ENCODE results near the gene MPL.

Gene MPL

GRCh38 chr1:43358121-43358745 lies 20.6 kb downstream of the MPL start:
- DNase-seq (ENCODE audit: low read depth in 1 of 2, low spot score in 1 of 2) = peak in 1 of 2 experiments; percentile 68
- peak overlapping the region; percentile 92 for H3K4me3 ChIP-seq (replicated peaks; ENCODE audit: insufficient read depth, low read length)
- TF ChIP-seq, protein P1, sequence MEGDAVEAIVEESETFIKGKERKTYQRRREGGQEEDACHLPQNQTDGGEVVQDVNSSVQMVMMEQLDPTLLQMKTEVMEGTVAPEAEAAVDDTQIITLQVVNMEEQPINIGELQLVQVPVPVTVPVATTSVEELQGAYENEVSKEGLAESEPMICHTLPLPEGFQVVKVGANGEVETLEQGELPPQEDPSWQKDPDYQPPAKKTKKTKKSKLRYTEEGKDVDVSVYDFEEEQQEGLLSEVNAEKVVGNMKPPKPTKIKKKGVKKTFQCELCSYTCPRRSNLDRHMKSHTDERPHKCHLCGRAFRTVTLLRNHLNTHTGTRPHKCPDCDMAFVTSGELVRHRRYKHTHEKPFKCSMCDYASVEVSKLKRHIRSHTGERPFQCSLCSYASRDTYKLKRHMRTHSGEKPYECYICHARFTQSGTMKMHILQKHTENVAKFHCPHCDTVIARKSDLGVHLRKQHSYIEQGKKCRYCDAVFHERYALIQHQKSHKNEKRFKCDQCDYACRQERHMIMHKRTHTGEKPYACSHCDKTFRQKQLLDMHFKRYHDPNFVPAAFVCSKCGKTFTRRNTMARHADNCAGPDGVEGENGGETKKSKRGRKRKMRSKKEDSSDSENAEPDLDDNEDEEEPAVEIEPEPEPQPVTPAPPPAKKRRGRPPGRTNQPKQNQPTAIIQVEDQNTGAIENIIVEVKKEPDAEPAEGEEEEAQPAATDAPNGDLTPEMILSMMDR (IDR thresholded peaks at IDR 0.05; ENCODE audit: insufficient read depth, low read length) = peak; percentile 41
- no peak for TF ChIP-seq POLR2AphosphoS5 (IDR thresholded peaks at IDR 0.05; ENCODE audit: low read depth)
- TF ChIP-seq GABPA (IDR thresholded peaks at IDR 0.05; ENCODE audit: low read depth) = no peak
- TF ChIP-seq, protein P2, sequence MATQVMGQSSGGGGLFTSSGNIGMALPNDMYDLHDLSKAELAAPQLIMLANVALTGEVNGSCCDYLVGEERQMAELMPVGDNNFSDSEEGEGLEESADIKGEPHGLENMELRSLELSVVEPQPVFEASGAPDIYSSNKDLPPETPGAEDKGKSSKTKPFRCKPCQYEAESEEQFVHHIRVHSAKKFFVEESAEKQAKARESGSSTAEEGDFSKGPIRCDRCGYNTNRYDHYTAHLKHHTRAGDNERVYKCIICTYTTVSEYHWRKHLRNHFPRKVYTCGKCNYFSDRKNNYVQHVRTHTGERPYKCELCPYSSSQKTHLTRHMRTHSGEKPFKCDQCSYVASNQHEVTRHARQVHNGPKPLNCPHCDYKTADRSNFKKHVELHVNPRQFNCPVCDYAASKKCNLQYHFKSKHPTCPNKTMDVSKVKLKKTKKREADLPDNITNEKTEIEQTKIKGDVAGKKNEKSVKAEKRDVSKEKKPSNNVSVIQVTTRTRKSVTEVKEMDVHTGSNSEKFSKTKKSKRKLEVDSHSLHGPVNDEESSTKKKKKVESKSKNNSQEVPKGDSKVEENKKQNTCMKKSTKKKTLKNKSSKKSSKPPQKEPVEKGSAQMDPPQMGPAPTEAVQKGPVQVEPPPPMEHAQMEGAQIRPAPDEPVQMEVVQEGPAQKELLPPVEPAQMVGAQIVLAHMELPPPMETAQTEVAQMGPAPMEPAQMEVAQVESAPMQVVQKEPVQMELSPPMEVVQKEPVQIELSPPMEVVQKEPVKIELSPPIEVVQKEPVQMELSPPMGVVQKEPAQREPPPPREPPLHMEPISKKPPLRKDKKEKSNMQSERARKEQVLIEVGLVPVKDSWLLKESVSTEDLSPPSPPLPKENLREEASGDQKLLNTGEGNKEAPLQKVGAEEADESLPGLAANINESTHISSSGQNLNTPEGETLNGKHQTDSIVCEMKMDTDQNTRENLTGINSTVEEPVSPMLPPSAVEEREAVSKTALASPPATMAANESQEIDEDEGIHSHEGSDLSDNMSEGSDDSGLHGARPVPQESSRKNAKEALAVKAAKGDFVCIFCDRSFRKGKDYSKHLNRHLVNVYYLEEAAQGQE (IDR thresholded peaks at IDR 0.05; ENCODE audit: insufficient replicate concordance, low read depth) = peak; percentile 9
- no peak for TF ChIP-seq SPI1 (IDR thresholded peaks at IDR 0.05; ENCODE audit: borderline replicate concordance, low read depth)
- H3K27me3 ChIP-seq (ENCODE audit: insufficient read depth, poor library complexity, severe bottlenecking) = no peaks in the 10 kb centered on the region
- peak overlapping the region; percentile 91 for H3K27ac ChIP-seq (replicated peaks)

DNA sequence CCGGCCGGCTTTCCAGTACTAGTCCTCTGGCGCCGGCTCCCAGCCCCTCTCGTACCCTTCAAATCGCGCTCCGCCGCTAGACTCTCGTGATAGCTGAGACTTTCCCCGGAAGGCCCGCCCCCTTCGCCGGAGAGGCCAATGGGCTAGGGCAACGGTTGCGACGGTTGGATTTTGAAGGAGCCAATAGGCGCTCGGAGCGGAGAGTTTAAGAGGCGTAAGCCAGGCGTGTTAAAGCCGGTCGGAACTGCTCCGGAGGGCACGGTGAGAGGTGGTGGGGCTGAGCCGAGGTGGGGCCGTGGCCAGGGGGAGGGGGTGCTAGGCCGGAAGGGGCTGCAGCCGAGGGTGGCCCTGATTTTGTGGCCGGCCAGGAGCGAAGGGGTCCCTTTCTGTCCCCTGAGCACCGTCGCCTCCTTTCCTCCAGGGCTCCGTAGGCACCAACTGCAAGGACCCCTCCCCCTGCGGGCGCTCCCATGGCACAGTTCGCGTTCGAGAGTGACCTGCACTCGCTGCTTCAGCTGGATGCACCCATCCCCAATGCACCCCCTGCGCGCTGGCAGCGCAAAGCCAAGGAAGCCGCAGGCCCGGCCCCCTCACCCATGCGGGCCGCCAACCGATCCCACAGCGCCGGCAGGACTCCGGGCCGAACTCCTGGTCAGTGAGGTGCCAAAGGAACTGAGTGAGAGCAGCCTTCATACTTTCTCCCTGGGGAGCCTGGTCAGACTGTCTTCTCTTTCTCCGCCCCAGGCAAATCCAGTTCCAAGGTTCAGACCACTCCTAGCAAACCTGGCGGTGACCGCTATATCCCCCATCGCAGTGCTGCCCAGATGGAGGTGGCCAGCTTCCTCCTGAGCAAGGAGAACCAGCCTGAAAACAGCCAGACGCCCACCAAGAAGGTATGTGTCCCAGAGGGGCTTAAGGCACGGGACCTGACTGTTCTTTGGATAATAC lies 21.4 kb downstream of the MPL start, which contains the start of gene CDC20:
Gene CDC20 (plus strand): TSS at position 236 of the 948 bp plus-strand sequence. CDS start 235 bp downstream, at position 471.
- peak within 1 kb of the TSS; percentile 92 for H3K4me3 ChIP-seq (replicated peaks; ENCODE audit: insufficient read depth, low read length)
- TF ChIP-seq, protein P2 (IDR thresholded peaks at IDR 0.05; ENCODE audit: insufficient replicate concordance, low read depth) = no peak
- TF ChIP-seq SPI1 (IDR thresholded peaks at IDR 0.05; ENCODE audit: borderline replicate concordance, low read depth) (no peak), POLR2AphosphoS5 (IDR thresholded peaks at IDR 0.05; ENCODE audit: low read depth) (peak; percentile 61), GABPA (IDR thresholded peaks at IDR 0.05; ENCODE audit: low read depth) (peak; percentile 74)
- H3K27ac ChIP-seq (replicated peaks) = peak within 1 kb of the TSS; percentile 91
- peak; percentile 91 to 99 for DNase-seq (ENCODE audit: low read depth in 1 of 2, low spot score in 1 of 2)
- H3K27me3 ChIP-seq (ENCODE audit: insufficient read depth, poor library complexity, severe bottlenecking) = no peaks in the 10 kb centered on the region

- no peaks in the 10 kb centered on the region for H3K27me3 ChIP-seq (ENCODE audit: insufficient read depth, poor library complexity, severe bottlenecking)
- peak overlapping the region; percentile 92 for H3K4me3 ChIP-seq (replicated peaks; ENCODE audit: insufficient read depth, low read length)
- DNase-seq (ENCODE audit: low read depth in 1 of 2, low spot score in 1 of 2) = peak in 1 of 2 experiments; percentile 25
- TF ChIP-seq, protein P2 (IDR thresholded peaks at IDR 0.05; ENCODE audit: insufficient replicate concordance, low read depth) = no peak
- TF ChIP-seq SPI1 (IDR thresholded peaks at IDR 0.05; ENCODE audit: borderline replicate concordance, low read depth) (no peak), POLR2AphosphoS5 (IDR thresholded peaks at IDR 0.05; ENCODE audit: low read depth) (no peak), GABPA (IDR thresholded peaks at IDR 0.05; ENCODE audit: low read depth) (no peak)
- TF ChIP-seq, protein P1 (IDR thresholded peaks at IDR 0.05; ENCODE audit: insufficient read depth, low read length) = no peak
- peak overlapping the region; percentile 91 for H3K27ac ChIP-seq (replicated peaks)
Measured at GRCh38 chr1:43359696-43360095, 22.1 kb downstream of the MPL start.

Measured in HL-60 (cell line).